GM20431 (cell line): ENCODE results near the gene SAMD14.

Source experiments
- in situ Hi-C: fragments of 300-500 bp; cut with MseI, MboI; formaldehyde crosslinking; loops from one replicate; pipeline ENCODE4 v1.15.0; 2020; ENCODE audit warnings: low sequenced_read_pairs; ENCODE audit not compliant: unreplicated experiment

The SAMD14 gene

GRCh38 chr17:50101346-50102163, 28.4 kb downstream of the SAMD14 start:
- in situ Hi-C loops = no loop called here

DNA sequence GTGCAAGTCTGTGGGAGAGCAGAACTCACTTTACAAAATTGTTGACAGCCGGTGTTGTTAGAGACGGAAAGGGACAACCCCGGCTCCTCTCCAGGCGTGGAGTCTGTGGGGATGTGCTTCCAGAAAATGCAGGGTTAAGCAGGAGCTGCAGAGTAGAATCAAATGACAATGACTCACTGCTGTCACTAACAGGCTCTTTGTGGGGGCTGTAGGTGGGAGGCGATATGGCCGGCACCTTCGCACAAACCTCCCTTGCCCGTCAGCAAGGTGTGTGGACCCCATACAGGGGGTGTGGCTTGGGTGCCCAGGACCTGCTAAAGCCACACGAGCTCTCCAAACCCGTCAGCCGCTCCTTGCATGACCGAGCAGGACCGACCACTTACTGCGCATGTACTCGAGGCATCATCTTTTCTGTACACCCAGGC, 29.0 kb downstream of the SAMD14 start:
- in situ Hi-C loops = no loop called here

DNA sequence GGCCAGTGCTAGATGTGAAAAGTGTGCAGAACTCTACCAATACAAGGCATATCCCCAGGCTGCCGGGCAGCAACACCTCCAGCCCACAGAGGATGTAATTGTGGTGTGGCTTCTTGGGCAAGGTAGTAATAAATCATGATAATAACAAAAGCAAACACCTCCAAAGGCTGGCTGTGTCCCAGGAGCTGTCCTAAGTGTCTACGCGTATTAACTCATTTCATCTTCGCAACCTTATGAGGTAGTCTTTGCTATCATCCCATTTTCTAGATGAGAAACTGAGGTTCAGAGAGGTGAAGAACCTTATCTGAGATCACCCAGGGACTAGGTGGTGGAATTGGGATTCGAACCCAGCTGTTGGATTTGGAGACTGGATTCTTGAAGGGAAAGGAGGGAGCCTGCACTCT, 29.5 kb downstream of the SAMD14 start:
- in situ Hi-C loops = no loop called here

DNA sequence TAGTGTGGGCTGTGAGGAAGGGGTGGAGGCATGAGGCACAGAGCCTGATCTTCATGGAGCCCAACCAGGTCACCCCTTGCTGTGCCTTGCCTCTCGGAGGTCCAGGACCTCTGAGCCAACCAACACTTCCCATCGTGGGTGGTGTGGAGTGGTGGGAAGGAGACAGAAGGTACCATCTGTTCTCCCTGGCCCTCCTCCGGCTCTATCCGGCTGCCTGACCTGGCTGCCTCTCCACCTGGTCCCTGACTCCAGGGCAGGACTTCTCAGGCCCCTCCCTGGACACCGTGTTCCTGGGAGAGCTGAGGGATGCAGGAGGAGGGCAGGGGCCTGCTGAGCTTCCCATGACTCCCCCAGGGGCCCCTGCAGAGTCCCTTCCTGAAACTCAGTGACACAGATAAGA, 31.0 kb downstream of the SAMD14 start:
- in situ Hi-C loops = no loop called here

DNA sequence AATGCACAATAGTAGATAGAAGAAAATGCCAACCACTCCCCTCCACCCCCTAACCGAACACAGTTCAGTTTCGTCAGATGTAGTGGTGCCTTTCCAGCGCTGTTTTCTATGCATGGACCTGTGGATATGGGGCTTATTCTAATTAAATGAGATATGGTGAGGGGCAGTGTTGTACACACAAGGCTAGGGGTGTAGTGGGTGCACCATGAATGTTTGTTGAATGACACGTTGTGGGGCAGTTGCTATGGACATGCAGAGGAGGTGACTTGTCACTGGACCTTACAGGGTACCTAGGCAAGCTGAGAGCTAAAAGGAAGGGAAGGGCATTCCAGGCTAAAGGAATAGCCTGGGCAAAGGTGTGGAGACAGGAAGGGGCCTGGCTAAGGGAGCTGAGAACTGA, 31.4 kb downstream of the SAMD14 start:
- in situ Hi-C loops = no loop called here

DNA sequence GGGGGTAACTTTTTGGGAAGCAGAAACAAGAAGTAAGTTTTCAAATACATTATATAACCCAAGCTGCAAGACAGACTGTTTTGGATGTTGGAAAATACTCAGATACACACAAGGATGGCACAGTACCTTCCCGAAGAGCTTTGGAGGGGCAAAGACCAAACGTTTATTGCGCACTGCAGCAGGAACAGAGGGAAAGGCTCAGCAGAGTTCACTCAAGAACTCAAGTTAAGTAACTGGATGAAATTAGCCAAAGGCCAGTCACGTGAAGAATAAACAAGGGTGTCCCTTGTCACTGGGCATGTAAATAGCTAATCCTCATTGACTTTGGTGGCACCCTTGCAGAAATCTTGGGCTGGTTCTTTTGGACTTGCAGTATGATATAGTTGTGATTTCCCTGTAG, 32.0 kb downstream of the SAMD14 start:
- in situ Hi-C loops = no loop called here

- in situ Hi-C loops = no loop called here
Observed at GRCh38 chr17:50097455-50097854, 32.5 kb downstream of the SAMD14 start.

- in situ Hi-C loops = no loop called here
Observed at GRCh38 chr17:50096758-50097157, 33.2 kb downstream of the SAMD14 start.

GRCh38 chr17:50096092-50096491, 33.9 kb downstream of the SAMD14 start:
- in situ Hi-C loops = no loop called here

DNA sequence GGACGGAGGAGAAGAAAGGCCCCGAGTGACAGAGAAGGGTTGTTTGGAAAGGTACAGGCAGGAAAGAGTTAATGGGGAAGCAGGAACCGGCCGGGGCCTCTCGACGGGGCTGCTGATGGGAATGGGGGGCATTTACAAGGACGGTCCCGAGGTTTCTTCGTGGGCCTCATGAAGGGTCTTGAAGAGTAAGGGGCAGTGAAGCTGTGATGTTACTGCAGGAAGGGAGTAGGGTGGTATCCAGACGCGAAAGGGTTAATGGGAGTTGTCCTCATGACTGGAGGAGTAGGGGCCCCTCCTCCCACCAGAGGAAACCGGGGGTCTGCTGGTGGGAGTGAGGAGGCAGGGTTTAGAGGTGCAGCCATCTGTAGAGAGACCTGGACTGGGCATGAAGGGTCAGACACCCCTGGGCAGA, 34.3 kb downstream of the SAMD14 start:
- in situ Hi-C loops = no loop called here

DNA sequence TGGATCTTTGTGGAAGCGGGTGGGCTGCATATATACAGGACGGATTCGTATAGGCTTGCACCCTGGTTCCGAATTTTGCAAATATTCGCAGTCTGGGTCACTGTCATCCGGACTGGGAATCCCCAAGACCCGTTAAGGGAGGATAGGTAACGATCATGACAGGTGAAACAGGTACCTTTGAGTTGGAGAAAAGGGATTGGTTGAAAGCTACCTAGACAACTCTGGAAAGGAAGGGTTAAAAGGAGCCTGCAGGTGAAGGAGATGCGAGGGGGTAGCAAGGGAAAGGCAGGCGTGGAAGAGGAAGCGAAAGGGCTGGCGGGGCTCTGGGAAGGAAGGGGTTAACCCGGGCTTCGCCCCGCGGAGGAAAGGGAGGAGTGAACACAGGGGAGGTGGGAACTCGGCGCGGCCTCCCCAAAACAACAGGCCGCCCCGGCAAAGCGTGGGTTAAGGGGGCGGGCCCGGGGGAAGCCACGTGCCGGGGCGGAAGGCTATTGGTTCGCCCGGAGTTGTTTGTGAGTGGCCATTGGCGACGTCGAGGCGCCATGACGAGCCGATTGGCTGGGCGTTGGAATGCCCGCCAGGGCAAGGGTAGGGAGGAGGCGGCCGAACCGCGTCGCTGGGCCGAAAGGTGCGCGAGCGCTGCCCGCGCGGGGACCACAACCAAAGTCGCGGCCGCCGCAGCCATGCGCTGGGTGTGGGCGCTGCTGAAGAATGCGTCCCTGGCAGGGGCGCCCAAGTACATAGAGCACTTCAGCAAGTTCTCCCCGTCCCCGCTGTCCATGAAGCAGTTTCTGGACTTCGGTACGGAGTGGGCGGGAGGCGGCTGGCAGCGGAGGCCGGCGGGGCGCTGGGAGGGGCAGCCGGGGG, 35.0 kb downstream of the SAMD14 start, which contains the start of gene PDK2:
Gene PDK2 (plus strand): TSS at position 599 of the 867 bp plus-strand sequence. CDS start 85 bp downstream, at position 684.
- in situ Hi-C loops = no loop called here

- in situ Hi-C loops = no loop called here
Observed at GRCh38 chr17:50094243-50094752, 35.7 kb downstream of the SAMD14 start.

DNA sequence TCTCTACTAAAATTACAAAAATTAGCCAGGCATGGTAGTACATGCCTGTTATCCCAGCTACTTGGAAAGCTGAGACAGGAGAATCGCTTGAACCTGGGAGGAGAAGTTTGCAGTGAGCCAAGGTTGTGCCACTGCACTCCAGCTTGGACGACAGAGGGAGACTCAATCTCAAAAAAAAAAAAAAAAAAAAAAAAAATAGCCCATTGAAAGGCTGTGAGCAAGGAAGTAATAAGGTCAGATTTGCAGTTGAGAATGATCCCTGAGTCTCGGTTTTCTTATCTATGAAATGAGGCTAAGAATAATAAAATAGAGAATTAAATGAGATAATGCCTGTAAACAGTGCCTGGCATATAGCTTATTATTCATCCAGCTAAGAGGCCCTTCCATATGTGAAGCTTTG, 36.2 kb downstream of the SAMD14 start:
- in situ Hi-C loops = no loop called here

- in situ Hi-C loops = no loop called here
Observed at GRCh38 chr17:50093246-50093645, 36.7 kb downstream of the SAMD14 start.

- in situ Hi-C loops = no loop called here
Observed at GRCh38 chr17:50091918-50092285, 38.1 kb downstream of the SAMD14 start.

- in situ Hi-C loops = no loop called here
Observed at GRCh38 chr17:50090971-50091917, 38.7 kb downstream of the SAMD14 start.

DNA sequence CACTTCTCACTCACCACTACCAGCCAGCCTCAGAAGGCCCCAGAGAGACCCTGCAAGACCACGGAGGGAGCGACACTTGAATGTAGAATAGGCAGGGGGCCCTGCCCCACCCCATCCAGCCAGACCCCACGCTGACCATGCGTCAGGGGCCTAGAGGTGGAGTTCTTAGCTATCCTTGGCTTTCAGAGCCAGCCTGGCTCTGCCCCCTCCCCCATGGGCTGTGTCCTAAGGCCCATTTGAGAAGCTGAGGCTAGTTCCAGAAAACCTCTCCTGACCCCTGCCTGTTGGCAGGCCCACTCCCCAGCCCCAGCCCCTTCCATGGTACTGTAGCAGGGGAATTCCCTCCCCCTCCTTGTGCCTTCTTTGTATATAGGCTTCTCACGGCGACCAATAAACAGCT, 39.9 kb downstream of the SAMD14 start:
- in situ Hi-C loops = no loop called here

DNA sequence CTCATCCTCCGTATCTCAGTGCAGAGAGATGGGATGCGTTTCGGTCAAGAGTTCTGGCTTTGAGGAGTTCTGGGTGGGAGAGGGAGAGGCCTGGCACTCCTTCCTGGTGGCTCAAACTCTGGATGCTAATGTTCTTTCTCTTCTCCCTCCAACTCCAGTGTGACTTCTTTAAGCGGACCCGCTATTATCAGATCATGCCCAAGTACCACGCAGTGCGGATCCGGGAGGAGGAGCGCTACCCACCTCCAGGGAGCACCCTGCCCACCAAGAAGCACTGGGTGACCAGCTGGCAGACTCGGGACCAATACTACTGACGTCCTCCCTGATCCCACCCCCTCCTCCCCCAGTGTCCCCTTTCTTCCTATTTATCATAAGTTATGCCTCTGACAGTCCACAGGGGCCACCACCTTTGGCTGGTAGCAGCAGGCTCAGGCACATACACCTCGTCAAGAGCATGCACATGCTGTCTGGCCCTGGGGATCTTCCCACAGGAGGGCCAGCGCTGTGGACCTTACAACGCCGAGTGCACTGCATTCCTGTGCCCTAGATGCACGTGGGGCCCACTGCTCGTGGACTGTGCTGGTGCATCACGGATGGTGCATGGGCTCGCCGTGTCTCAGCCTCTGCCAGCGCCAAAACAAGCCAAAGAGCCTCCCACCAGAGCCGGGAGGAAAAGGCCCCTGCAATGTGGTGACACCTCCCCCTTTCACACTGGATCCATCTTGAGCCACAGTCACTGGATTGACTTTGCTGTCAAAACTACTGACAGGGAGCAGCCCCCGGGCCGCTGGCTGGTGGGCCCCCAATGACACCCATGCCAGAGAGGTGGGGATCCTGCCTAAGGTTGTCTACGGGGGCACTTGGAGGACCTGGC, 40.8 kb downstream of the SAMD14 start:
- in situ Hi-C loops = loop anchor here (10.0 kb wide), 1 partner anchor 54 kb away; no protein-coding TSS in a partner anchor

- in situ Hi-C loops = loop anchor here (10.0 kb wide), 1 partner anchor 53 kb away; no protein-coding TSS in a partner anchor
Observed at GRCh38 chr17:50087912-50088405, 42.0 kb downstream of the SAMD14 start.
